ENCODE measurements around the gene VWC2L. TPM values are rescaled to one million over a fixed set of nuclear protein-coding genes. Genes with fewer than 3 reads are reported as not detected.

Gene VWC2L
- total and polyA plus RNA-seq, 2 donors (not counting 3 experiments of a cell fraction or from before 2014, with no cell fraction given): not detected

- no peaks in the 10 kb centered on the region for H3K27me3 ChIP-seq (ENCODE audit: control insufficient read depth in 2 of 2, insufficient read depth in 2 of 2, low read length in 2 of 2)
- H4K20me1 ChIP-seq (replicated peaks; ENCODE audit: control insufficient read depth, extremely low read depth, insufficient read depth, low read length): no peaks in the 10 kb centered on the region
- dilution Hi-C loops (cut with MboI; ENCODE audit: extremely low pct_ligation_motif_present, low sequenced_read_pairs): no loop called here
- no peaks in the 10 kb centered on the region for H3K9me1 ChIP-seq (replicated peaks; ENCODE audit: control insufficient read depth, extremely low read depth, insufficient read depth, low read length)
- TF ChIP-seq MAX (IDR thresholded peaks at IDR 0.05; ENCODE audit: insufficient read depth, insufficient read length): no peak
- TF ChIP-seq FOS (IDR thresholded peaks at IDR 0.05; ENCODE audit: borderline replicate concordance, insufficient read depth, low read length): no peak
- no peak for TF ChIP-seq MYC (IDR thresholded peaks at IDR 0.05; ENCODE audit: low read depth, low read length)
- TF ChIP-seq GATA2 (IDR thresholded peaks at IDR 0.05; ENCODE audit: insufficient read depth, insufficient read length, low read depth, low read length): no peak
- TF ChIP-seq EZH2 (IDR thresholded peaks at IDR 0.05; ENCODE audit: borderline replicate concordance, low read depth, low read length, severe bottlenecking): no peak
- TF ChIP-seq JUN (IDR thresholded peaks at IDR 0.05; ENCODE audit: borderline replicate concordance, insufficient read depth, insufficient read length, low read depth): no peak
- TF ChIP-seq CTCF (IDR thresholded peaks at IDR 0.05; ENCODE audit: extremely low read depth in 1 of 2, insufficient read depth in 1 of 2, low read depth in 1 of 2, low read length in 2 of 2): no peak
- TF ChIP-seq POLR2A (IDR thresholded peaks at IDR 0.05; ENCODE audit: low read depth, low read length): no peak
- TF ChIP-seq POLR2AphosphoS5 (IDR thresholded peaks at IDR 0.05; ENCODE audit: insufficient read depth, low read depth, low read length): no peak
- DNase-seq (ENCODE audit: low read depth, low spot score) (no peak), FAIRE-seq (no peak)
- intact Hi-C loops (cut with micrococcal nuclease): no loop called here
- H2AFZ ChIP-seq (ENCODE audit: low read depth, low read length): no peak overlapping the region
- no peaks in the 10 kb centered on the region for H3K9me3 ChIP-seq (replicated peaks; ENCODE audit: control insufficient read depth, insufficient read depth, low read length)
- no peak overlapping the region for H3K4me3 ChIP-seq (replicated peaks in 1 of 3; ENCODE audit: insufficient read depth in 1 of 3, low read depth in 1 of 3, low read length in 3 of 3)
- no peaks in the 10 kb centered on the region for H3K79me2 ChIP-seq (ENCODE audit: control insufficient read depth, insufficient read depth, low read length)
- H3K4me1 ChIP-seq (ENCODE audit: control insufficient read depth, extremely low read depth, insufficient read depth, low read length): no peaks in the 10 kb centered on the region
- ChIA-PET POLR2A (no interaction called here), CTCF (interaction anchor here (1.2 kb wide), 1 partner anchor 11 kb away, joined by 3 read pairs; no protein-coding TSS in a partner anchor)
- no peak overlapping the region for H3K9ac ChIP-seq (replicated peaks; ENCODE audit: extremely low read depth, insufficient read depth, low read length)
- no peak overlapping the region for H3K27ac ChIP-seq (ENCODE audit: insufficient read depth, low read depth, low read length)
- H3K4me2 ChIP-seq (ENCODE audit: insufficient read depth, low read length): no peak overlapping the region
- no peaks in the 10 kb centered on the region for H3K36me3 ChIP-seq (ENCODE audit: control insufficient read depth in 2 of 2, extremely low read depth in 1 of 2, insufficient read depth in 2 of 2, low read length in 2 of 2)
- BruUV-seq (replicated peaks): no TSS peak
Measured at GRCh38 chr2:214469728-214470127, 58.9 kb downstream of the VWC2L start.
